Neural cell (in vitro differentiated cells): Measurements from ENCODE around the gene GRIN3B.

Experiments
- CTCF ChIP-seq: fragments of 450-650 bp; IDR thresholded peaks from 2 replicates; pipeline ENCODE4 v1.5.1; 2014; ENCODE audit warnings: antibody characterized with exemption, mild to moderate bottlenecking, moderate library complexity; ENCODE audit not compliant: poor library complexity, severe bottlenecking
- EP300 ChIP-seq: fragments of 450-650 bp; conservative IDR thresholded peaks from 2 replicates; pipeline ENCODE4 v1.6.1; 2014; ENCODE audit warnings: antibody characterized with exemption, mild to moderate bottlenecking, moderate library complexity; ENCODE audit not compliant: poor library complexity, severe bottlenecking
- EZH2 ChIP-seq: fragments of 200-600, 300-800 bp; shearing (Covaris generic), sonication (generic); IDR thresholded peaks from 2 replicates; pipeline ENCODE4 v1.6.1; 2014; ENCODE audit warnings: antibody characterized with exemption, low read length, borderline replicate concordance, mild to moderate bottlenecking; ENCODE audit not compliant: insufficient read depth, poor library complexity, severe bottlenecking

- TF ChIP-seq CTCF (no peak), EZH2 (no peak), EP300 (no peak)
Observed at GRCh38 chr19:1004803-1005664, 4.8 kb downstream of the GRIN3B start.
